Thyroid gland (tissue), 4 donors: ENCODE results near the gene SMURF1.

Experiments
- POLR2A ChIP-seq, 2 donors: fragments of 450-650 bp; IDR thresholded peaks; one replicate each; pipeline ENCODE4 v1.6.1; 2017; ENCODE audit warnings: antibody characterized with exemption in 2 of 2, mild to moderate bottlenecking in 2 of 2, moderate library complexity in 1 of 2
- TF ChIP-seq, protein P1 (sequence below), 6 experiments: fragments of 200-600 bp in 3 of 6; fragments of 450-650 bp in 3 of 6; sonication (generic) in 3 of 6; IDR thresholded peaks; one replicate each; pipeline ENCODE4 v1.5.1; 2016 to 2019; ENCODE audit warnings: antibody characterized with exemption in 6 of 6, mild to moderate bottlenecking in 2 of 6, inconsistent platforms in 1 of 6, moderate library complexity in 1 of 6

DNA sequence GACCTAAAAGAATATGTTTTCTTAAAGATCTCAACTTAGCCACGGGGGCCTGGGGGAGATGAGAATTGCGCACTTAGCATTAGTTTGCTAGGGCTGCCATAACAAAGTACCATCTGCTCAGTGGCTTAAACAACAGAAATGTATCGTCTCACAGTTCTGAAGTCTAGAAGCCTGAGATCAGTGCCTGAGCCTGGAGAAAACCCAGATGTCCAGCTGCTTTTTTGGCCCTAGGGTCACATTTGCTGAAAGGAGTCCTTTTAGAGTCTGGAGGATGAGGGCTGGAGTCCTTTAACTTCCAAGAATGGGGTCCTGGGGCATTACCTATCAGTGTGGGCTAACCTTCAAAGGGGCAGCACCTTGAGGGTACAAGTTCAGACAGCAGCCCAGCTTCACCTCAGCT lies 48.2 kb downstream of the SMURF1 start:
- TF ChIP-seq, protein P1, sequence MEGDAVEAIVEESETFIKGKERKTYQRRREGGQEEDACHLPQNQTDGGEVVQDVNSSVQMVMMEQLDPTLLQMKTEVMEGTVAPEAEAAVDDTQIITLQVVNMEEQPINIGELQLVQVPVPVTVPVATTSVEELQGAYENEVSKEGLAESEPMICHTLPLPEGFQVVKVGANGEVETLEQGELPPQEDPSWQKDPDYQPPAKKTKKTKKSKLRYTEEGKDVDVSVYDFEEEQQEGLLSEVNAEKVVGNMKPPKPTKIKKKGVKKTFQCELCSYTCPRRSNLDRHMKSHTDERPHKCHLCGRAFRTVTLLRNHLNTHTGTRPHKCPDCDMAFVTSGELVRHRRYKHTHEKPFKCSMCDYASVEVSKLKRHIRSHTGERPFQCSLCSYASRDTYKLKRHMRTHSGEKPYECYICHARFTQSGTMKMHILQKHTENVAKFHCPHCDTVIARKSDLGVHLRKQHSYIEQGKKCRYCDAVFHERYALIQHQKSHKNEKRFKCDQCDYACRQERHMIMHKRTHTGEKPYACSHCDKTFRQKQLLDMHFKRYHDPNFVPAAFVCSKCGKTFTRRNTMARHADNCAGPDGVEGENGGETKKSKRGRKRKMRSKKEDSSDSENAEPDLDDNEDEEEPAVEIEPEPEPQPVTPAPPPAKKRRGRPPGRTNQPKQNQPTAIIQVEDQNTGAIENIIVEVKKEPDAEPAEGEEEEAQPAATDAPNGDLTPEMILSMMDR (IDR thresholded peaks at IDR 0.05) = no peak
- no peak for TF ChIP-seq POLR2A (IDR thresholded peaks at IDR 0.05)
